ENCODE results near the gene KIAA0232. TPM values are rescaled to one million over a fixed set of nuclear protein-coding genes. Genes with fewer than 3 reads are reported as not detected.

The KIAA0232 gene
- total and polyA plus RNA-seq, 2 of the 8 experiments (the other 6 are each of a cell fraction or from before 2014, with no cell fraction given): 5.6 to 23.3 TPM

DNA sequence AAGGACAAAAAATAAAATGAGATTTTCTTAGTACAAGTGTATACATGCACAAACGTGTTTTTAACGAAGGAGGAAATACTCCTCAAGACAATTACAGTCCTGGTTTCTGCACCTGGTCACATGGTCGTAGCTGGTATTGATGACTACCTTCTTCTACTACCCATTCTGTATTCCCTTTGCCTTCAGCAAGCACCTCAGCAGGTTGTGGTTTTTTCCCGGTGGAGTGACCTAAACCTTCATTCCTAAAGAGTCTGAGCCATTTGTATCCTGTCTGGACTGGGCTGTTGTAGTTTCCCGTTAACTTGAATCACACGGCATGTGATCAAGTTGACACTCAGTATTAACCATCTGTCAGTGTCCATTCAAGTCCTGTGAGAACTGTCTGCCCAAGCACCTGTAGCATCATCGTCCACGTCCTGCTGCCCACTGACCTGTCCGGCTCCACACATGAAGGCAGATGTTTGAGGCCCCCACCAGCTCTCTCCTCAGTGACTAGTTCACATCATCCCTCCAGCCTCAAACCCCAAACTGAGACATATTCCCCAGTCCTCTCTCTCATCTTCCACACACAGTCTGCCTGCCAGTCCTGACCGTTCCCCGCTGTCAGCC is 96.0 kb downstream of the KIAA0232 start:
- no peak overlapping the region for H3K4me2 ChIP-seq (ENCODE audit: insufficient read depth in 1 of 2, low read depth in 2 of 2, low read length in 2 of 2)
- H2AFZ ChIP-seq (ENCODE audit: low read length): no peak overlapping the region
- H2BK12ac ChIP-seq (ENCODE audit: low read depth, low read length): no peak overlapping the region
- 81% methylated on average over 11 of the region's 11 CpGs; no CpG with 5 or more reads in 1 of the 2 experiments for WGBS, 2 experiments (ENCODE audit: extremely low coverage in 1 of 2, insufficient coverage in 1 of 2, insufficient read length in 1 of 2, insufficient replicate concordance in 2 of 2, low coverage in 1 of 2, low lambda C conversion rate in 2 of 2, missing lambda C conversion rate in 1 of 2)
- no peak overlapping the region for H2BK15ac ChIP-seq (ENCODE audit: low read length)
- H2BK120ac ChIP-seq (replicated peaks; ENCODE audit: low read depth, low read length): no peak overlapping the region
- H4K5ac ChIP-seq (ENCODE audit: insufficient read length, low read depth, low read length): no peak overlapping the region
- CTCF ChIA-PET (ENCODE audit: partially characterized antibody): interaction anchor here (1.3 to 10.2 kb wide), 2 partner anchors 98 to 158 kb away, joined by 3 to 182 read pairs; partner anchors contain the start of gene BLOC1S4
- no peak overlapping the region for H4K91ac ChIP-seq (replicated peaks; ENCODE audit: insufficient read length, low read length)
- no peaks in the 10 kb centered on the region for H3K4me1 ChIP-seq (replicated peaks in 1 of 4; ENCODE audit: control insufficient read depth in 3 of 4, insufficient read depth in 4 of 4, low read length in 3 of 4)
- no peak overlapping the region for H2AK5ac ChIP-seq (ENCODE audit: low read depth, low read length)
- no peak overlapping the region for H4K8ac ChIP-seq (ENCODE audit: extremely low read depth, insufficient read depth, low read length)
- H3K27me3 ChIP-seq (replicated peaks in 1 of 4; ENCODE audit: control insufficient read depth in 3 of 4, extremely low read depth in 1 of 4, insufficient read depth in 3 of 4, low read length in 3 of 4): no peaks in the 10 kb centered on the region
- H3K14ac ChIP-seq (ENCODE audit: insufficient read length): no peak overlapping the region
- no peak overlapping the region for H3K56ac ChIP-seq (replicated peaks; ENCODE audit: insufficient read length, low read depth, low read length)
- H3K79me1 ChIP-seq (ENCODE audit: low read depth, low read length): no peaks in the 10 kb centered on the region
- no peaks in the 10 kb centered on the region for H3K9me3 ChIP-seq (ENCODE audit: insufficient read depth in 2 of 2, low read depth in 1 of 2, low read length in 1 of 2)
- no peaks in the 10 kb centered on the region for H3K23me2 ChIP-seq (ENCODE audit: low read depth, low read length)
- DNase-seq (ENCODE audit: low read depth in 1 of 2, low spot score in 2 of 2): no peak
- no peak overlapping the region for H3K4ac ChIP-seq (replicated peaks; ENCODE audit: insufficient read length, low read depth, low read length)
- H3K27ac ChIP-seq (ENCODE audit: low read depth, low read length): no peak overlapping the region
- H3K79me2 ChIP-seq (ENCODE audit: control insufficient read depth in 1 of 2, insufficient read depth in 2 of 2, low read length in 2 of 2): no peaks in the 10 kb centered on the region
- H3K9ac ChIP-seq (replicated peaks in 1 of 4; ENCODE audit: extremely low read depth in 1 of 4, low read depth in 3 of 4, low read length in 3 of 4): no peak overlapping the region
- POLR2A ChIA-PET (ENCODE audit: partially characterized antibody): no interaction called here
- no peak for FAIRE-seq
- peaks cover 5 to 40% (median 28%) of the 10 kb centered on the region in 4 experiments; a peak in 7 of 8 replicates for H3K36me3 ChIP-seq (ENCODE audit: control insufficient read depth in 2 of 4, insufficient read depth in 4 of 4, low read length in 3 of 4)
- no peak overlapping the region for H2BK20ac ChIP-seq (ENCODE audit: low read length)
- no peak overlapping the region for H3K18ac ChIP-seq (ENCODE audit: extremely low read depth, low read length)
- H3K23ac ChIP-seq (ENCODE audit: insufficient read length): no peak overlapping the region
- TF ChIP-seq EP300 (IDR thresholded peaks at IDR 0.05; ENCODE audit: borderline replicate concordance in 1 of 2, low read depth in 2 of 2, low read length in 2 of 2): no peak
- TF ChIP-seq JUND (IDR thresholded peaks at IDR 0.05; ENCODE audit: low read length): no peak
- TF ChIP-seq RAD21 (IDR thresholded peaks at IDR 0.05 in 1 of 2, conservative IDR thresholded peaks at IDR 0.05 in 1 of 2; ENCODE audit: low read depth in 2 of 2, low read length in 2 of 2): no peak
- no peak for TF ChIP-seq POLR2AphosphoS5 (IDR thresholded peaks at IDR 0.05; ENCODE audit: low read depth, low read length)
- TF ChIP-seq CTBP2 (IDR thresholded peaks at IDR 0.05; ENCODE audit: borderline replicate concordance, insufficient read depth, insufficient read length, low read length): no peak
- TF ChIP-seq NRF1 (IDR thresholded peaks at IDR 0.05; ENCODE audit: low read depth, low read length): no peak
- TF ChIP-seq TAF7 (optimal IDR thresholded peaks at IDR 0.05; ENCODE audit: borderline replicate concordance, low read depth, low read length): no peak
- no peak for TF ChIP-seq SIN3A (conservative IDR thresholded peaks at IDR 0.05 in 1 of 2, IDR thresholded peaks at IDR 0.05 in 1 of 2; ENCODE audit: low read depth in 1 of 2, low read length in 2 of 2)
- no peak for TF ChIP-seq SIRT6 (IDR thresholded peaks at IDR 0.05; ENCODE audit: low read length)
- TF ChIP-seq TEAD4 (IDR thresholded peaks at IDR 0.05; ENCODE audit: low read depth, low read length): no peak
- TF ChIP-seq HDAC6 (IDR thresholded peaks at IDR 0.05; ENCODE audit: low read depth, low read length): no peak
- TF ChIP-seq, protein P1, sequence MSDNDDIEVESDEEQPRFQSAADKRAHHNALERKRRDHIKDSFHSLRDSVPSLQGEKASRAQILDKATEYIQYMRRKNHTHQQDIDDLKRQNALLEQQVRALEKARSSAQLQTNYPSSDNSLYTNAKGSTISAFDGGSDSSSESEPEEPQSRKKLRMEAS (IDR thresholded peaks at IDR 0.05): no peak
- no peak overlapping the region for H3K4me3 ChIP-seq (ENCODE audit: extremely low read depth in 1 of 4, insufficient read depth in 2 of 4, low read depth in 3 of 4, low read length in 4 of 4)
- peaks cover 5 to 8% of the 10 kb centered on the region in 2 experiments for H4K20me1 ChIP-seq (replicated peaks in 1 of 2; ENCODE audit: control insufficient read depth in 1 of 2, insufficient read depth in 2 of 2, low read length in 2 of 2)
- no peak overlapping the region for H2BK5ac ChIP-seq (ENCODE audit: low read depth, low read length)

Measured in H1 (cell line).